K562 (cell line): ENCODE results near the gene CT45A9. TPM values are rescaled to one million over a fixed set of nuclear protein-coding genes. Genes with fewer than 3 reads are reported as not detected.

Experiments used
- AFF1 ChIP-seq, 2 experiments: fragments of 450-650 bp; IDR thresholded peaks; 2 replicates each; pipeline ENCODE4 v1.6.1; 2018; ENCODE audit warnings: mild to moderate bottlenecking in 2 of 2, low read depth in 1 of 2; ENCODE audit not compliant: partially characterized antibody in 2 of 2
- ATF1 ChIP-seq, 2 experiments: fragments of 450-650 bp in 1 of 2; IDR thresholded peaks; 2 replicates each; pipeline ENCODE4 v1.6.1; 2016; ENCODE audit warnings: missing compliant biosample characterization in 1 of 2, missing genetic modification characterization in 1 of 2
- C11orf30 ChIP-seq: fragments of 450-650 bp; IDR thresholded peaks from 2 replicates; pipeline ENCODE4 v1.6.1; 2016; ENCODE audit warnings: low read depth, mild to moderate bottlenecking
- CBFA2T2 ChIP-seq: fragments of 450-650 bp; conservative IDR thresholded peaks from 2 replicates; pipeline ENCODE4 v1.6.1; 2017; ENCODE audit warnings: mild to moderate bottlenecking
- CCNT2 ChIP-seq: IDR thresholded peaks from 2 replicates; pipeline ENCODE4 v1.6.1; 2011; ENCODE audit warnings: borderline replicate concordance, low read depth, mild to moderate bottlenecking, moderate library complexity, mixed read lengths, low read length; ENCODE audit not compliant: insufficient read length; ENCODE audit errors: extremely low read depth
- EHMT2 ChIP-seq: fragments of 450-650 bp; IDR thresholded peaks from 2 replicates; pipeline ENCODE4 v1.6.1; 2018; ENCODE audit warnings: antibody characterized with exemption
- ETV6 ChIP-seq, 3 experiments: fragments of 150-350 bp in 1 of 3; sonication (generic) in 1 of 3; formaldehyde crosslinking in 1 of 3; IDR thresholded peaks; 2 replicates each; pipeline versions ENCODE4 v1.6.1 to v1.8.0; 2014 to 2022; ENCODE audit warnings: borderline replicate concordance in 2 of 3, low read depth in 2 of 3, antibody characterized with exemption in 1 of 3, low read length in 1 of 3, mild to moderate bottlenecking in 1 of 3, missing genetic modification reagents in 1 of 3
- FOXM1 ChIP-seq, 2 experiments: fragments of 450-650 bp in 1 of 2; sonication (generic) in 1 of 2; formaldehyde crosslinking in 1 of 2; IDR thresholded peaks; 2 replicates each; pipeline versions ENCODE4 v1.6.1 to v1.9.0; 2017 to 2022; ENCODE audit warnings: low read depth in 2 of 2, mild to moderate bottlenecking in 2 of 2, missing genetic modification reagents in 1 of 2, moderate library complexity in 1 of 2
- HDAC2 ChIP-seq: fragments of 450-650 bp; IDR thresholded peaks from 2 replicates; pipeline ENCODE4 v1.6.1; 2016; ENCODE audit warnings: mild to moderate bottlenecking
- HLTF ChIP-seq: fragments of 450-650 bp; IDR thresholded peaks from 2 replicates; pipeline ENCODE4 v1.6.1; 2016
- MECOM ChIP-seq: fragments of 250-450 bp; sonication (Bioruptor Pico); IDR thresholded peaks from 2 replicates; pipeline ENCODE4 v1.8.0; 2022; ENCODE audit warnings: inconsistent platforms
- MEF2A ChIP-seq: IDR thresholded peaks from 2 replicates; pipeline ENCODE4 v1.6.1; 2011; ENCODE audit warnings: low read depth, mild to moderate bottlenecking, low read length, moderate library complexity; ENCODE audit not compliant: control insufficient read depth
- NFE2 ChIP-seq: IDR thresholded peaks from 2 replicates; pipeline ENCODE4 v1.6.1; 2014; ENCODE audit warnings: antibody characterized with exemption, low read depth
- POLR2AphosphoS5 ChIP-seq: IDR thresholded peaks from 2 replicates; pipeline ENCODE4 v1.6.1; 2011; ENCODE audit warnings: mild to moderate bottlenecking, low read depth, low read length, moderate library complexity; ENCODE audit not compliant: control insufficient read depth, insufficient read depth
- PURB ChIP-seq: sonication (generic); formaldehyde crosslinking; IDR thresholded peaks from 2 replicates; pipeline ENCODE4 v1.9.0; 2021; ENCODE audit warnings: low read depth, mild to moderate bottlenecking, missing genetic modification reagents
- SRF ChIP-seq, 2 experiments: fragments of 250-450, 450-650 bp in 1 of 2; sonication (Bioruptor Pico) in 1 of 2; sonication (generic) in 1 of 2; formaldehyde crosslinking; IDR thresholded peaks; 2 replicates each; pipeline versions ENCODE4 v1.5.0 to v1.5.1; 2020 to 2022; ENCODE audit warnings: mild to moderate bottlenecking in 1 of 2, missing genetic modification reagents in 1 of 2
- TAL1 ChIP-seq: fragments of 450-650 bp; IDR thresholded peaks from 2 replicates; pipeline ENCODE4 v1.6.1; 2016; ENCODE audit warnings: mild to moderate bottlenecking
- TCF3 ChIP-seq: sonication (generic); formaldehyde crosslinking; IDR thresholded peaks from 2 replicates; pipeline ENCODE4 v1.4.0; 2020; ENCODE audit warnings: mild to moderate bottlenecking, missing genetic modification reagents
- ZBTB7A ChIP-seq: IDR thresholded peaks from 2 replicates; pipeline ENCODE4 v1.6.1; 2011; ENCODE audit warnings: low read depth, mild to moderate bottlenecking, low read length, moderate library complexity, borderline replicate concordance; ENCODE audit not compliant: control insufficient read depth
- ZFP30 ChIP-seq: fragments of 250-450 bp; sonication (Bioruptor Pico); IDR thresholded peaks from 2 replicates; pipeline ENCODE4 v1.8.0; 2022; ENCODE audit warnings: moderate library complexity, mild to moderate bottlenecking, inconsistent platforms, borderline replicate concordance
- ZNF224 ChIP-seq: sonication (generic); formaldehyde crosslinking; IDR thresholded peaks from 2 replicates; pipeline ENCODE4 v1.8.0; 2022; ENCODE audit warnings: mild to moderate bottlenecking, missing genetic modification reagents
- ZNF274 ChIP-seq: IDR thresholded peaks from 2 replicates; pipeline ENCODE4 v1.6.1; 2011; ENCODE audit warnings: low read depth, mild to moderate bottlenecking, low read length, moderate library complexity, borderline replicate concordance
- ZNF644 ChIP-seq: fragments of 200-800 bp; sonication (Bioruptor generic); IDR thresholded peaks from 2 replicates; pipeline ENCODE4 v1.6.1; 2016; ENCODE audit warnings: low read depth, missing genetic modification characterization, missing compliant biosample characterization
- polyA plus RNA-seq, 8 experiments: library from polyadenylated mRNA; depleted of rRNA in 4 of 8; stranded (reverse) in 5 of 8; unstranded in 3 of 8; fragments of >200 nt; fragmentation: Nextera tagmentation in 2 of 8; fragmentation: Illumina TruSeq in 1 of 8; extraction: Ambion mirVana in 2 of 8; extraction: Trizol in 1 of 8; gene quantifications; 2 replicates each; pipeline versions ENCODE4 v1.2.1 to v1.2.3, GENCODE V29; 2011 to 2014; ENCODE audit warnings: inconsistent platforms in 1 of 8, missing spikeins in 1 of 8
- total RNA-seq, 7 experiments: library from RNA; depleted of rRNA in 6 of 7; stranded (reverse); fragments of >200 nt in 6 of 7; fragmentation: Illumina TruSeq in 2 of 7; extraction: Trizol in 2 of 7; gene quantifications; 2 replicates each; pipeline versions ENCODE4 v1.2.1 to v1.2.3, GENCODE V29; 2011 to 2021; ENCODE audit warnings: low replicate concordance in 1 of 7
- TF ChIP-seq, protein P1 (sequence below): fragments of 450-650 bp; formaldehyde crosslinking; IDR thresholded peaks from 2 replicates; pipeline ENCODE4 v1.4.0; 2022; ENCODE audit warnings: missing genetic modification characterization

The CT45A9 gene
- total and polyA plus RNA-seq, 9 of the 15 experiments (the other 6 are each of a cell fraction or from before 2014, with no cell fraction given), result 6.5 to 27.7 (median 9.6) TPM; not detected in 4

GRCh38 chrX:135914404-135914803, 42.8 kb upstream of the CT45A9 start (continued):
- TF ChIP-seq AFF1 (IDR thresholded peaks at IDR 0.05; ENCODE audit: low read depth in 1 of 2, partially characterized antibody in 2 of 2), result peak in 1 of 2 experiments; percentile 58
- TF ChIP-seq TAL1, result peak; percentile 99
- TF ChIP-seq POLR2AphosphoS5, result peak; percentile 98
- no peak for TF ChIP-seq ZBTB7A
- 0 out of 2 replicates have a peak, but pooled peaks have one; percentile 20 for TF ChIP-seq MECOM (CRISPR knock-in tag)
- TF ChIP-seq SRF (CRISPR knock-in tag; IDR thresholded peaks at IDR 0.05), result no peak
- TF ChIP-seq ZFP30 (CRISPR knock-in tag), result no peak
- peak; percentile 34; the same call in 1 of the 2 replicates for TF ChIP-seq MEF2A
- TF ChIP-seq CBFA2T2, result peak; percentile 98
- TF ChIP-seq ATF1 (CRISPR knock-in tag; IDR thresholded peaks at IDR 0.05), result no peak
- peak; percentile 36; the same call in 1 of the 2 replicates for TF ChIP-seq ATF1 (tag; IDR thresholded peaks at IDR 0.05)
- TF ChIP-seq, protein P1, sequence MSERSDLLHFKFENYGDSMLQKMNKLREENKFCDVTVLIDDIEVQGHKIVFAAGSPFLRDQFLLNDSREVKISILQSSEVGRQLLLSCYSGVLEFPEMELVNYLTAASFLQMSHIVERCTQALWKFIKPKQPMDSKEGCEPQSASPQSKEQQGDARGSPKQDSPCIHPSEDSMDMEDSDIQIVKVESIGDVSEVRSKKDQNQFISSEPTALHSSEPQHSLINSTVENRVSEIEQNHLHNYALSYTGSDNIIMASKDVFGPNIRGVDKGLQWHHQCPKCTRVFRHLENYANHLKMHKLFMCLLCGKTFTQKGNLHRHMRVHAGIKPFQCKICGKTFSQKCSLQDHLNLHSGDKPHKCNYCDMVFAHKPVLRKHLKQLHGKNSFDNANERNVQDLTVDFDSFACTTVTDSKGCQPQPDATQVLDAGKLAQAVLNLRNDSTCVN, result no peak
- peak; percentile 71 for TF ChIP-seq CCNT2
- TF ChIP-seq FOXM1 (IDR thresholded peaks at IDR 0.05; ENCODE audit: low read depth), result peak; percentile 92
- TF ChIP-seq FOXM1 (CRISPR knock-in tag; IDR thresholded peaks at IDR 0.05; ENCODE audit: low read depth), result no peak
- peak; percentile 86 for TF ChIP-seq ZNF644 (tag)
- peak; percentile 64 for TF ChIP-seq C11orf30
- peak in 1 of 2 experiments; percentile 72; a peak in 2 of 4 replicates for TF ChIP-seq ETV6 (IDR thresholded peaks at IDR 0.05; ENCODE audit: borderline replicate concordance in 1 of 2, low read depth in 2 of 2, low read length in 1 of 2)
- no peak for TF ChIP-seq ETV6 (CRISPR knock-in tag; IDR thresholded peaks at IDR 0.05; ENCODE audit: borderline replicate concordance)
- TF ChIP-seq EHMT2, result no peak
- TF ChIP-seq ZNF224 (CRISPR knock-in tag), result no peak
- peak; percentile 99 for TF ChIP-seq TCF3 (CRISPR knock-in tag)
- peak; percentile 88 for TF ChIP-seq HDAC2
- no peak for TF ChIP-seq PURB (CRISPR knock-in tag)
- 0 out of 2 replicates have a peak, but pooled peaks have one; percentile 47 for TF ChIP-seq HLTF
- peak; percentile 85 for TF ChIP-seq NFE2
- peak; percentile 69; the same call in 1 of the 2 replicates for TF ChIP-seq ZNF274
